Hematopoietic multipotent progenitor cell (in vitro differentiated cells): Measurements from ENCODE around the gene FNDC3B. TPM values are rescaled to one million over a fixed set of nuclear protein-coding genes. Genes with fewer than 3 reads are reported as not detected.

Experiments used
- DNase-seq, 3 donors: peaks; one replicate each; pipeline ENCODE4 v3.0.0-alpha.2; 2011 to 2015; ENCODE audit warnings: low read depth in 2 of 3, low spot score in 2 of 3
- total RNA-seq: library from RNA; depleted of rRNA; stranded (reverse); fragments of >200 nt; gene quantifications from one replicate; pipeline ENCODE4 v1.2.3, GENCODE V29; 2012

Gene FNDC3B
- total RNA-seq, 1 donor, result 28.0 TPM

DNA sequence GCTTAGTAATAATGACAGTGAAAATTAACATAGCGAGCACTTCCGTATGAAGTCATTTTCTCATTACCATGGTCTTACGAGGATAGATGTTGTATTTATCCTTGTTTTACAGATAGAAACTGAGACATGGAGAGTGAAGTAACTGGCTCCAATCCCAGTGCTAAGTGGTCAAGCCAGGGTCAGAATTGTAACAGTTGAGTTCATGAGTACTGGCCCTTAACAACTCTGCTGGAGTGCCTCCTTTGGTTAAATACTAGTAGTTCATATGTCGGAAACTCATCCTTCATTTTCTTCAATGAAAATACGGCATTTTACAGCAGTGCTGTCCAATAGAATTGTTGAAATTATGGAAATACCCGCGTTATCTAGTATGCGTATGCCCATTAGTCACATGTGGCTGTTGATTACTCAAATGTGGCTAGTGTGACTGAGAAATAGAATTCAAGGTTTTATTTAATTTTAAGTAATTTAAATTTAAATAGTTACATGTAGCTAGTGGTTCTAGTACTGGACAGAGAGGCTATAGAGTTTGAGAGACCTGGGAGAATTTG lies 32.5 kb downstream of the FNDC3B start:
- DNase-seq, result no peak

DNA sequence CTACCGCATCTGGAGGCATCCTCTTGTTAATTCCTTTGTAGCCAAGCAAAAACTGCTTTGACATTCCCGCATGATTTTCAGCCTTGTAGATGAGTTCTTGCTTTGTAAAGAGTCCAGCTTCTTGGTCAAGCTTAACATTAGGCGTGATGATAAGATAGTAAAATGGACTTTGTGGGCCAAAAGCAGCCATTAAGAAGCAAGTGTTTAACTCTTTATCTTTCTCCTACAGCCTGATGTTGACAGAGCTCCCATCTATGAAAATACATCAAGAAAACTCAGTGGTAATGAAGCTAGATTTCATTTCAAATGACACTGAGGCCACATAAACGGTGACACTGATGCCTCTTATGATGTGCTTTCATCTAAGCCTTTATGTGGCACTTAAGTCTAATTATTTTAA lies 33.2 kb downstream of the FNDC3B start:
- DNase-seq, result no peak

GRCh38 chr3:172073262-172073915 lies 34.0 kb downstream of the FNDC3B start:
- no peak for DNase-seq

GRCh38 chr3:172074032-172074431 lies 34.7 kb downstream of the FNDC3B start:
- DNase-seq, result no peak

DNA sequence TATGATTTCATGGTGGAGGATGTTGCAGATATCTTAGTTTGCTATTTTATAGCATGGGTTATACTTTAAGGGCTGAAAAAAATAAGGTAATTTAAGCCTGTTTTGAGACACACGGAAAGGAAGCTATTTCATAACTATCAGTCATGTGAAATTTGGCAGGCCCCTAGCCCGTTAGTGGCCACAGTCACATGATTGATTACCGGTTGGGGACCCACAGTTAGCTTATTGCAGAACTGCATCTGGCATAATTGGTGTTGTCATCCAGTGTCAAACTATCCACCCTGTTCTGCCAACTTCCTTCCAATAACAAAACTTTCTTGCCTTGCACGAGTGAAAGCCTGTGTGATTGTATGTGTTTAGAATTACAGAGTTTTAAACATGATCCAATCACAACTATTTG lies 35.2 kb downstream of the FNDC3B start:
- DNase-seq, result peak in 2 of 3 donors; percentile 56 to 84

GRCh38 chr3:172076212-172076611 lies 36.8 kb downstream of the FNDC3B start:
- no peak for DNase-seq

DNA sequence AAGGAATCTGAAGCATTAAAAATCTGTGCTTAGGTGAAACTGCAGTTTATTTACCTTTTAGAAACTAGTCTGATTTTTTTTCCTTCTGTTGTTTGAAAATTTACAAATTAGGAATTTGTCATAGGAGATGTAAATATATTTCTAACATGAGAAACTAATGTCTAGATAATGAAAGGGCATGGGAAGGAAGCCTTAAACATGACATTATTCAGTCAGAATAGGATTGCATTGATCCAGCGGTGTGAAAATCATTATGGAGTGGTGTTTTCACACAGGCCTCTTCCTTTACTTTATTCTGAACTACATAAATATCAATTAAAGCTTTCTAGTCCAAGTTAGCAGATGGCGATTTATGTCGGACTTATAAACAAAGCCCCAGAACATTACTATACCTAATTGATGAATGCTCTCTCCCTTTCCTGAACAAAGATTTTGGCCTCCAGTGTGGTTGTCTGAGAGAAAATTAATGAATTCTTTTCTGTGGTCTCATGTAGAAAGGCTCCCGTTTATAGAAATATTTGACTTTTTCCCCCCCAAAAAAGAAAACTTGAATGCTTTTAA lies 37.9 kb downstream of the FNDC3B start:
- no peak for DNase-seq

DNA sequence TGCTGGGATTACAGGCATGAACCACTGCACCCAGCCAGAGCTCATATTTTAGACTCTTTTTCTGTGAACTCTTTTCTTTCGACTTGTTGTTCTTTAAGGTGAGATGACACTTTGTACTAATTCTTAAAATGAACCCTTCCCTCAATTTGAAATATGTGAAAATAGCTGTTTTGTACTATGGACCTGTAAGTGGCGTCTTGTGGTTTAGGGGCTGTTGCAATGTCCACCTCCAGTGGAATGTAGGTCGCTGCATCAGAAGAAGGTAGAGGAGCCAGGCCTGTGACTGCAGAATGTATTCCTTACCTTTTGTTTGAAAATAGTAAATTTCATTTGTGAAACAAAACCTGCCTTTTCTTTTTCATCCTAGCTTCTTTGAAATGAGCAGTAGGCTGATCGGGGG lies 38.9 kb downstream of the FNDC3B start:
- no peak for DNase-seq

GRCh38 chr3:172078721-172079120 lies 39.3 kb downstream of the FNDC3B start:
- no peak for DNase-seq

GRCh38 chr3:172079326-172079976 lies 40.1 kb downstream of the FNDC3B start:
- no peak for DNase-seq

- DNase-seq, result no peak
Observed at GRCh38 chr3:172080503-172080902, 41.1 kb downstream of the FNDC3B start.

GRCh38 chr3:172082269-172082668 lies 42.9 kb downstream of the FNDC3B start:
- DNase-seq, result no peak

- no peak for DNase-seq
Observed at GRCh38 chr3:172082820-172083513, 43.6 kb downstream of the FNDC3B start.

DNA sequence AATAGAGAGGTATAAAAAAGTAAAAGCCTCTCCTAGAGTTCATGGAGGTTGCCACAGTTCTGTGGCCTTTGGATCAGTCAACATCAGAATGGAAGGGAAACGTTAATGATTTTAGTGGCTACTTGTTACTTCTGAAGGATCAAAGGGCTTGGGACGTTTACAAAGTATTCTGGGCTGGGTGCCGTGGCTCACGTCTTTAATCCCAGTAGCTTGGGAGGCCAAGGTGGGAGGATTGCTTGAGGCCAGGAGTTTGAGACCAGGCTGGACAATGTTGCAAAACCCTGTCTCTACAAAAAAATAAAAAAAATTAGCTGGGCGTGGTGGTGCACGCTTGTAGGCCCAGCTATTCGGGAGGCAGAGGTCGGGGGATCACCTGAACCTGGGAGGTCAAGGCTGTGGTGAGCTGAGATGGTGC lies 44.6 kb downstream of the FNDC3B start:
- DNase-seq, result no peak

GRCh38 chr3:172084871-172085556 lies 45.6 kb downstream of the FNDC3B start:
- DNase-seq, result no peak

DNA sequence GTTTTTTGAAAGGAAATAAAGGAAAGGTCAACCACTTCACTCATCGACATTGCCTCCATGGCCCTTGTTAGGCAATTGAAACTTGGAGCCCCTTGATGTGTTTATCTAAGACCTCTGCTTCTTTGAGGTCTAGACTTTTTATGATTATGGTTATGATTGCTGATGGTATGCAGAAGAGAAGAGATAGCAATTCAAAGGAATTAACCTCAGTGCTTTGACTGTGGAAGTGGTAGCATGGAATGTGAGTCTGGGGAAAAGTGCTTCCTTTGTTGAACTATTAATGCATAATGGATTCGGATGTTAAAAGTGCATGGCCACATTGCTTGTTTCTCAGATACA lies 46.1 kb downstream of the FNDC3B start:
- DNase-seq, result no peak

- DNase-seq, result no peak
Observed at GRCh38 chr3:172086071-172086470, 46.7 kb downstream of the FNDC3B start.

GRCh38 chr3:172087198-172087597 lies 47.8 kb downstream of the FNDC3B start:
- no peak for DNase-seq

GRCh38 chr3:172087602-172088580 lies 48.5 kb downstream of the FNDC3B start:
- peak in 1 of 3 donors; percentile 44 for DNase-seq

DNA sequence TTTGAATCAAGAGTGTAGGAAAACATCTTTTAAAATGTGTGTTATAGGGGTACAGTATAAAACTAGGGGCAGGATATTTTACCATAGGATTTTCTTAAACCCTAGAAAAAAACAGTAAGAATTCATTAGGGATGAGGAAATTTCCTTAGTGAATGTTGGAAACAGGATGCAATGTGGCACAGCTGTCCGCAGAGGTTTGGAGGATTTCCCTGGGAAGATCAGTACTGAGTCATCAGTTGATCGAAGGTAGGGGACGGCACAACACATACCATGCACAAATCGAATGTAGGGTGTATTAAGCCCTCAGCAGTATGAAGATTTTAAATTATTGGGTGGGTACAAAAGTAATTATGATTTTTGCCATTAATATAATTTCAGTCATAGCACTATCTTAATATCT lies 49.9 kb downstream of the FNDC3B start:
- DNase-seq, result no peak
